Measurements from ENCODE around the gene UBE2B. TPM values are rescaled to one million over a fixed set of nuclear protein-coding genes. Genes with fewer than 3 reads are reported as not detected.

The UBE2B gene
- total and polyA plus RNA-seq, 9 donors: 27.2 to 175 (median 154) TPM

DNA sequence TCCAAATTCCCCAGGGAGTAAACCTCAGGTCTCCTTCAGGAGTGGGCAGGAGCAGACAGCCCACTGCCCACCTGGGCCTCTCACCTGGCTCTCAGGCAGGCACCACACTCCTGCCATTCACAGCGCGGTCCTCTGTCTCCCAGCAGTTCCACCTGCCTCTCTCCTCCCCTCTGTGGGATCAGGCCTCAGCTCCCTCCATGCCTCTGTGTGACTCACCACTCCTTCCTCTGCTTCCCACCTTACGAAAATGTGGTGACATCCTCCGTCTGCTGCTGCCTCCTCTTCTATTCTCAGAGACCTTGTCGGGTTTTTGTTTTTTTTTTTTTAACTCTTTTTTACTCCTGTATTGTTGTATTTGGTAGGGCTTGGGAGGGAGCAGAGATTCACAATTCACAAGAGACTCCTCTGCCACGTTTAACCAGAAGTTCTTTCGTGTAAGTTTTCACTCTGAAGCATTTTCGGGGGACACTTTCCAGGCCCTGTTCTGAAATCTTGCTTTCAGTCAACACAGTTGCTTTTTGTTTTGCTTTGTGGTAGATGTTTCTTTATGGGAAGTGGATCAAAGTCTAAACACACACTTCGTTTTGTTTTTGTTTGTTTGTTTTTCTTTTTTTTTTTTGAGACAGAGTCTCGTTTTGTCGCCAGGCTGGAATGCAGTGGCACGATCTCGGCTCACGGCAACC lies 61.4 kb downstream of the UBE2B start:
- no peak overlapping the region for H3K4me3 ChIP-seq (ENCODE audit: low read length)
- H3K36me3 ChIP-seq (ENCODE audit: control insufficient read depth, insufficient read depth, low read length): no peaks in the 10 kb centered on the region
- H3K27me3 ChIP-seq (ENCODE audit: control insufficient read depth, insufficient read depth, low read length): peaks cover 8% of the 10 kb centered on the region
- H3K4me1 ChIP-seq (ENCODE audit: control insufficient read depth, insufficient read depth, low read length): peaks cover 16% of the 10 kb centered on the region
- 83% methylated on average over 2 of the region's 14 CpGs for WGBS (ENCODE audit: insufficient coverage)
- H3K9me3 ChIP-seq (replicated peaks; ENCODE audit: control insufficient read depth, low read depth, low read length): no peaks in the 10 kb centered on the region
- DNase-seq: no peak
- no peak overlapping the region for H3K27ac ChIP-seq (ENCODE audit: low read length)

DNA sequence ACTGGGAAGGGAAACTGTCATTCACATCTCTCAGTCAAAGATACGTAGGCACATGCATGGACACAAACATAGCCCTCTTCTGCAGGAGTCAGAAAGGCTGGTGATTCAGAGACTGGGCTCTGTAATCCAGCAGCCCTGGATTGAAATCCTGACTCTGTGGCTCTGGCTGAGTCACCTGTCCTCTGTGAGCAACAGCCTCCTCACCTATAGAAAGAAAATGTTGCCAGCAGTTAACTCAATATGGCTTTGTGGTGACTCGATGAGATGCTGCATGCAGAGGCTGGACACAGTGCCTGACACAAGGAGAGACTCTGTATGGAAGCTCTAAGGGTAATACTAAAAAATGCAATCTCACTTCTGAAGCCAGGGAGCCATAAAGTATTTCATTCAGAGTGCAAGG lies 64.2 kb downstream of the UBE2B start:
- Histone ChIP-seq H3K4me3 (ENCODE audit: low read length) (no peak overlapping the region), H3K4me1 (ENCODE audit: control insufficient read depth, insufficient read depth, low read length) (peaks cover 34% of the 10 kb centered on the region), H3K27me3 (ENCODE audit: control insufficient read depth, insufficient read depth, low read length) (peaks cover 4% of the 10 kb centered on the region), H3K27ac (ENCODE audit: low read length) (no peak overlapping the region), H3K9me3 (replicated peaks; ENCODE audit: control insufficient read depth, low read depth, low read length) (no peaks in the 10 kb centered on the region), H3K36me3 (ENCODE audit: control insufficient read depth, insufficient read depth, low read length) (no peaks in the 10 kb centered on the region)
- DNase-seq: no peak
- WGBS (ENCODE audit: insufficient coverage): no CpG with 5 or more reads among the region's 2 CpGs

DNA sequence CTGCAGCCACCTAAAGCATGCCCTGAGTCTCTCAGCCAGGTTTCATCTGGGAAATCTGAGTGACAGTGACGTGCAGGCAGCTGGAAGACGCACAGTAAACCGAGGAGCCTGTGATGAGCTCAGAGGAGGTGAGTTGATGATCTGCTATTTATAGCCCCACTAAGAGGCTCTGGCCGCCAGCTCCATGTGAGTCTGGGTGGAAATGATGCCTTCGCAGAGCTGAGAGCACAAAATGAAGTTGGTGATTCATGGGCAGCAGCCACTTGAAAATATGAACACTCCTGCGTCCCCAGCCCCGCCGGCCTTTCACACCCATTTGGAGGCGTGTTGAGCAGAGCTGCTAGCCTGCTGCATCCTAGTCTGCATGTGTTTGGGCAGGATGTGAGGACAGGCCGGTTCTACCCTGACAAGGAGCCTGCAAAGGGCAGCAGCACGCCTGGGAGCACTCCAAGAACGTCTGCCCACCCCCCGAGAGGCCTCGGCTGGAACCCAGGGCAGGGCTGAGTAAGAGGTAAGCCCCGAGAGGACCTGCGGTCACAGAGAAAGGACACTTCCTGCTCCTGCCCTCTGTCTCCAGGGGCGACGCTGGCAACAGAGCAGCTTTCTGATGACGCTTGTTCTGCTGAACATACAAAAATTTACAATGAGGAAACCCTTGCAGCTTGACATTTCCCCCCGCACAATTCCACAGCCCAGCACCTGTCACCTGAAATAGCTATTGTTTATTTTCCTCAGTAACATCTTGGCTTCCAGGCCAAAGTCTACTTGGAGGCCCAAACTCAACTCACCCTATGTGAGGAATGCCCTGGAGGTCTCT lies 65.4 kb downstream of the UBE2B start:
- Histone ChIP-seq H3K9me3 (replicated peaks; ENCODE audit: control insufficient read depth, low read depth, low read length) (no peaks in the 10 kb centered on the region), H3K27ac (ENCODE audit: low read length) (peak overlapping the region; percentile 77), H3K4me1 (ENCODE audit: control insufficient read depth, insufficient read depth, low read length) (peaks cover 34% of the 10 kb centered on the region), H3K27me3 (ENCODE audit: control insufficient read depth, insufficient read depth, low read length) (peaks cover 4% of the 10 kb centered on the region), H3K4me3 (ENCODE audit: low read length) (no peak overlapping the region), H3K36me3 (ENCODE audit: control insufficient read depth, insufficient read depth, low read length) (no peaks in the 10 kb centered on the region)
- 10% methylated on average over 11 of the region's 20 CpGs for WGBS (ENCODE audit: insufficient coverage)
- peak; percentile 72 for DNase-seq

DNA sequence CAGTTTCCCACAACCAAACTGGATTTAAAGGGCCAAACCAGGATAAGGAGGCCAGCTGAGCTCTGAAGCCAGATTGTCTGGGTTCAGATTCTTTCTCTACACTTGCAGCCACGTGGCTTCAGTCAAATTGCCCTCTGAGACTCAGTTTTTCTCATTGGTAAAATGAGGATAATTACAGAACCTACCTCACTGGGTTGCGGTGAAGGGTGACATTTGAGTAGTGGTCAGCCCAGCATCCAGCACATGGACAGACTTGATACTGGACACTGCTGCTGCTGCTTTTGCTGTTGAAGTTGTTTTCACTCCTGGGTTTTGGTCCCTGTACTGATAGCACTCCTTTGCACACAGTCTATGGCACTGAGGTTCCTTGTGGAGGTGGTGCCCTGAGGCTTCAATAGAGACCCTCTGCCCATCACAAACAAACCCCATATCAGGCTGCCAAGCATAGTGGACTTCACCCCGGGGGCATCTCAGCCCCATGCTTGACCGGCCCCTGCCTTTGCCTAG lies 66.0 kb downstream of the UBE2B start:
- 100% methylated on average over 1 of the region's 4 CpGs for whole genome bisulfite sequencing (ENCODE audit: insufficient coverage)
- Histone ChIP-seq H3K9me3 (replicated peaks; ENCODE audit: control insufficient read depth, low read depth, low read length) (no peaks in the 10 kb centered on the region), H3K27me3 (ENCODE audit: control insufficient read depth, insufficient read depth, low read length) (peaks cover 4% of the 10 kb centered on the region), H3K27ac (ENCODE audit: low read length) (peak overlapping the region; percentile 77), H3K4me1 (ENCODE audit: control insufficient read depth, insufficient read depth, low read length) (peaks cover 34% of the 10 kb centered on the region), H3K36me3 (ENCODE audit: control insufficient read depth, insufficient read depth, low read length) (no peaks in the 10 kb centered on the region), H3K4me3 (ENCODE audit: low read length) (no peak overlapping the region)
- DNase-seq: no peak

DNA sequence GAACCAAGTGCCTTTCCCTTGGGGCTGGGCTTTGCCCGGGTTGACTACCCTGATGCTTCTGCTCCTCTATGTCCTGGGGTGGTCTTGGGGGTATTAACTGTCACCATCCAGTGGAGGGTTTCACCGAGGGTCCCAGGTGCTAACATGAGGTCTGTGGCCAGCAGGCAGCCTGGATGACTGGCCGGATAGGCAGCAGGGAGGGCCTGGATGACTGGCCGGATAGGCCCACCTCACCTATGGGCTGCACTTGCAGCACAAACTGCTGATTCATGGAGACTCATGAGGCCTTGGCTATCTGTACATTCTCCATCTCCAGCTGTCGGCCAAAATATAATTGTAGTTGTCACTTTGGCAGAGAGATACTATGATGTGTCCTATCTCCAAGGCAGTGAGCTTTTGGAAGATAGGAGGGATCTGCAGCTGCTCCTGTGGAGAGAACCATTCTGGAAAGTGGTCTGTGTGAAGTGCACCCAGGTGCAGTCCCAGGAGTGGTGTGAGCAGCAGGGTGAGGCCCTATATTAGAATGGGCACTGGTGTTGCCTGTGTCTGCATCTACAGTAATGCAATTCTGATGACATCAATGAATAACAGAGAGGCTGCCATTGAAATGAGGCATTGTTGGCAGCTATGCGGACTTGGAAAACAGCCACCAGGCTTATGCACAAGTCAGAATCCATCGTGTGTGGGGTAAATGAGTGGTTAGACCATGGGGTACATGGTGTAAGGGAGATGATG lies 66.6 kb downstream of the UBE2B start:
- DNase-seq: peak; percentile 54
- peaks cover 34% of the 10 kb centered on the region for H3K4me1 ChIP-seq (ENCODE audit: control insufficient read depth, insufficient read depth, low read length)
- 66% methylated on average over 5 of the region's 7 CpGs for WGBS (ENCODE audit: insufficient coverage)

DNA sequence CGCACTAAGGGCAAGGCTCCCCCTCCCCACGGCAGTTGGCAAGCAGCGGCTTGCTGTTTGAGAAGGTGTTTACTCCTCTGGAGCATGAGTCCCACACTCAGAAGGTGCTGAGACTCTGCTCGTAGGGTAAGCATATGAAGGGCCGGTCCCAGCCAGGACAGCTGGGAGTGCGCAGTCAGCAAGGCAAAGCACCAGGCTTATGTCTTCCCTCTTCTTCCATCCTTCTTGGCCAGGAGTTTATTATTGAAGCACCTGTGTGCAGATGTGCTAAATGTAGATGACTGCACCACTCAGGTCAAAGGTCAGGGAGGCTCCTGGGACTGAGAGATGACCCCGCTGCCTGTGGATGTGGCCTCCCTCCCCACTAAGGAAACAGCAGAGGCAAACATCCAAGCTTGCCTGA lies 67.4 kb downstream of the UBE2B start:
- peak overlapping the region; percentile 25 for H3K27ac ChIP-seq (ENCODE audit: low read length)
- no peaks in the 10 kb centered on the region for H3K36me3 ChIP-seq (ENCODE audit: control insufficient read depth, insufficient read depth, low read length)
- no peaks in the 10 kb centered on the region for H3K27me3 ChIP-seq (ENCODE audit: control insufficient read depth, insufficient read depth, low read length)
- no peak for DNase-seq
- H3K9me3 ChIP-seq (replicated peaks; ENCODE audit: control insufficient read depth, low read depth, low read length): no peaks in the 10 kb centered on the region
- H3K4me3 ChIP-seq (ENCODE audit: low read length): no peak overlapping the region
- peaks cover 34% of the 10 kb centered on the region for H3K4me1 ChIP-seq (ENCODE audit: control insufficient read depth, insufficient read depth, low read length)
- 20% methylated on average over 1 of the region's 7 CpGs for WGBS (ENCODE audit: insufficient coverage)

More for the DNA sequence above, 66.6 kb downstream of the UBE2B start:
- Histone ChIP-seq H3K27ac (ENCODE audit: low read length) (peak overlapping the region; percentile 7), H3K27me3 (ENCODE audit: control insufficient read depth, insufficient read depth, low read length) (no peaks in the 10 kb centered on the region), H3K36me3 (ENCODE audit: control insufficient read depth, insufficient read depth, low read length) (no peaks in the 10 kb centered on the region), H3K9me3 (replicated peaks; ENCODE audit: control insufficient read depth, low read depth, low read length) (no peaks in the 10 kb centered on the region), H3K4me3 (ENCODE audit: low read length) (no peak overlapping the region)

DNA sequence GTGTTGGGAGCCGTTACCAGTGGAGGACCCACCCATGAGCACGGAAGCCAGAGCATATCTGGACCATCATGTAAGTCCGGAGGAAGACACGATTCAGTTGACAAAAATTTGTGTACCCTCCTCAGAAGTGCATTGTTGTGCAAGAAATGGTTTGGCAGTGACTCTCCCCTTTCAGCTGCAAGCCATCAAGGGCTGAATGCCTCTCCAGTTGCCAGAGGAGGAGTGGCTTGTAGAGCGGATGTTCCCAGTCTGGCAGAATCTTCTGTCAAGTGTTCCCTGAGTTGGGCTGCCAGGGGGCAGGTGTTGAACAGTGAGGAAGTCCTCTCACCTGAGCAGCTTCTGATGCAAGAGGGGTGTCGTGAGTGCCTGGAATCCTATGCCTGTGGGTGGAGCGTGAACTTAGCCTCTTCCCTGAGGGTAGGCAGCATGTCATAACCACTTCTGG lies 67.9 kb downstream of the UBE2B start:
- H3K4me1 ChIP-seq (ENCODE audit: control insufficient read depth, insufficient read depth, low read length): peaks cover 34% of the 10 kb centered on the region
- no peaks in the 10 kb centered on the region for H3K36me3 ChIP-seq (ENCODE audit: control insufficient read depth, insufficient read depth, low read length)
- peak; percentile 89 for DNase-seq
- no peak overlapping the region for H3K4me3 ChIP-seq (ENCODE audit: low read length)
- WGBS (ENCODE audit: insufficient coverage): 36% methylated on average over 7 of the region's 7 CpGs
- no peaks in the 10 kb centered on the region for H3K27me3 ChIP-seq (ENCODE audit: control insufficient read depth, insufficient read depth, low read length)
- H3K9me3 ChIP-seq (replicated peaks; ENCODE audit: control insufficient read depth, low read depth, low read length): no peaks in the 10 kb centered on the region
- peak overlapping the region; percentile 25 for H3K27ac ChIP-seq (ENCODE audit: low read length)

DNA sequence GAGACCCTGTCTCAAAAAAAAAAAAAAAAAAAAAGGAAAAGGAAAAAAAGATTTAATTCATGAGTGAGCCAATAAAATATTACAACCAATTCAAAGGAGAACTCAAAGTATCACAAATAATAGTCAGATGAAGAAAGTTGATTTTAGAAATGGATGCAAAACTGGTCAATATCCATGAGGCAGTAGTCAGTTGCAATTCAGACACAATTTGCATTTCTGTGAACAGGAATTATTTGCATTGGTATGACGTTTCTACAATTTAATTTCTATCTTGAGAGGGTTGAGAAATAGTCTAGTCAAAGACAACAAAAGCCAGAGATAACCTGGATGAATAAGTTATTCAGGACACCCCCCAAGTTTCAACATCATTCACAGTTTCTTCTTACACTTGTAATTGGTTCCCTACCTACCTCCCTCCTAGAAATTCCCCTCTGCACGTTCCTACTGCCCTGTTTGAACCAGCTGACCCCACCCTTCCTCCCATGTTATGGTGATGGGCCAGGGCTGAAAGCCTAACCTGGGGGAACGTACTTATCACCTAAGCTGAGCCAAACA lies 68.9 kb downstream of the UBE2B start:
- Histone ChIP-seq H3K4me1 (ENCODE audit: control insufficient read depth, insufficient read depth, low read length) (peaks cover 34% of the 10 kb centered on the region), H3K36me3 (ENCODE audit: control insufficient read depth, insufficient read depth, low read length) (no peaks in the 10 kb centered on the region), H3K27me3 (ENCODE audit: control insufficient read depth, insufficient read depth, low read length) (no peaks in the 10 kb centered on the region), H3K9me3 (replicated peaks; ENCODE audit: control insufficient read depth, low read depth, low read length) (peaks cover 2% of the 10 kb centered on the region), H3K27ac (ENCODE audit: low read length) (no peak overlapping the region), H3K4me3 (ENCODE audit: low read length) (no peak overlapping the region)
- no peak for DNase-seq
- WGBS (ENCODE audit: insufficient coverage): no CpG with 5 or more reads among the region's 3 CpGs

All from muscle of leg (tissue), 11 donors.